Limb (tissue), 2 donors: Measurements from ENCODE around the gene HIGD1C.
A peak's percentile ranks its signal among the peaks of the same experiment; 100 is the strongest.
"Not testable (repeated sequence)": the region's sequence is repeated elsewhere in the genome, so short reads cannot be mapped to it uniquely, and the experiment has no call there.

Experiments used
- DNase-seq, 2 donors: peaks; one replicate each; pipeline ENCODE4 v3.0.0-alpha.2; 2016; ENCODE audit errors: extremely low spot score in 2 of 2

HIGD1C gene

DNA sequence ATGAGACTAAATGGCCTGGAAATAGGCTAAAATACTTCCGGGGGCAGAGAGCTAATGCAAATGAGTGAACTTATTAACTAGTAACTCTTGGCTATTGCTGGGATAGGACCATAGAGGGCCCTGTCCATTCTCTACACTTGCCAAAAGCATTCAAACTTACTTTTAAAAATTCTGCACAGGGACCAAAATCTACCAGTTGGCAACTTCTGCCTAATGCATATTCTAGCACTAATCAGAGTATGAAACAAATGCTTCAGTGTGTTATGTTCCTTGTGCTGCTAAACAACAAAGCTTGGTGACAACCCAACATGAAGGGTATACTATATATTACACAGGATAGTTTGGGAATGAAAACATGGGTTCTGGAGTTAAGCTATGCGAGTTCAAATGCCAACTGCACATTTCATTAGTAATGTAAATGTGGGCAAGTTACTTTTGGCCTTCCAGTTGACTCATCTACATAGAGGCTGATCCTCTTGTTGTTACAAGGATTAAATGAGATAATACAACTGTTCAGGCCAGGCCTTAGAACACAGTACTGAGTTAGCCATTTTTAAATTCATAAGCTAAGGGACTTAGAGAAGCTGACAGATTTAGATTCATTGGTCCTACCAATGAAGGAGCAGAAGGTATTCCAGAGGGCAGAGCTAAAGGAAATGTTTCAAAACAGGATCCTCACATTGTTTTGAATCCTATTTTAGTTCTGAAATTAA lies 32.4 kb downstream of the HIGD1C start:
- no peak for DNase-seq

DNA sequence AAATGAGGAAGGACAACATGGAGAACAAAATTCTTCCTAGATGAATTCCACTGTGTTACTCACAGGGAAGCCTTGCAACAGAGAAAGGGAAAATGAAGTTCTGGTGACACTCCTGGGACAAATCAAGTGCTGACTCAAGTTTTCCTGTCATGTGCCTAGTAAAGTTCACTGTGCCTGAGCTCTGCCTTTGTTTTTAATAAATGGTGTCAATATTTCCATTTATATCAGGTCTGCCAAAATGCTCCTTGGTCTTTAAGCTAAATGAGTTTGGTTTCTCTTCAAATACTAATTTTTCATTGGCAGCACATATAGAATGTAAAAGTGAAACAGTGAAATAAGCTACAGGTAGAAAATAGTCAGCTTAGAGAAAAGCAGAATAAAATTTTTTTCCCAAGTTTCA lies 33.0 kb downstream of the HIGD1C start:
- DNase-seq: peak in 1 of 2 donors; percentile 45

- peak; percentile 41 to 64 for DNase-seq
These were observed 34.8 kb downstream of the HIGD1C start for GRCh38 chr12:50986966-50987737.

- DNase-seq: no peak
These were observed 35.7 kb downstream of the HIGD1C start for GRCh38 chr12:50988051-50988450.

DNA sequence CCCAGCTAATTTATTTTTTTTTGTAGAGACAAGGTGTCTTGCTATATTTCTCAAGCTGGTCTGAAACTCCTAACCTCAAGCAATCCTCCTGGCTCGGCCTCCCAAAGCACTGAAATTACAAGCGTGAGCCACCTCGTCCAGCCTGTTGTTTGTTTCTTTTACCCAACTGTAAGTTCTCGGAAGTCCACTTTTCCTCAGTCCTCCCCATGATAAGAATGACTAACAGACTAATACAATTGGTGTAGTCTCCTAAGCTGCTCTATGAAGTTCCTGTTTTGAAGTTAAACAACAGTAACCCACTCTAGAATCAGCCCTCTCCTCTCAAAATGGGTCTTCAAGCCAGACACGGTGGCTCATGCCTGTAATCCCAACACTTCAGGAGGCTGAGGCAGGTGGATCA lies 36.5 kb downstream of the HIGD1C start:
- no peak for DNase-seq

GRCh38 chr12:50990147-50990727 lies 37.9 kb downstream of the HIGD1C start:
- no peak for DNase-seq

- no peak for DNase-seq
These were observed 38.4 kb downstream of the HIGD1C start for GRCh38 chr12:50990791-50991190.

- no peak for DNase-seq
These were observed 38.9 kb downstream of the HIGD1C start for GRCh38 chr12:50991291-50991690.

DNA sequence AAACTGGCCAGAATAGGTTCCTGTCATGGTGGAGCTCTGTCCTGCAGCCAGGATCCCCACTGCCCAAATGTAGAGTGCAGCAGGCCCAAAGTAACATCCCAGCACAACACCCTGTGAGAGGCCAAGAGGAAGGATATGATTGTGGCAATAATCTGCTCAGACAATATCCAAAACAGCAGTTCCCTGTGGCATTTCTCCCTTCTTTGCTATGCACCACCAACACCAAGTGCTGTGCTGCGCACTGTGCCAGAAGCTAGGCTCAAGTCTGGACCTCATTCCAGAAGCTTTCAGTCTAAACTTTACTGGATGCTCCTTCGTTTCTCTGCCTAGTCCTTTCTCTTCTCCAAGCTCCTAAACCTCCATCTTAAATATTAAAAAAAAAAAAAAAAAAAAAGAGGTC lies 40.5 kb downstream of the HIGD1C start:
- DNase-seq: peak in 1 of 2 donors; percentile 28

GRCh38 chr12:50999093-50999492 lies 46.7 kb downstream of the HIGD1C start:
- no peak for DNase-seq

GRCh38 chr12:51000245-51000644 lies 47.9 kb downstream of the HIGD1C start:
- DNase-seq: no peak

DNA sequence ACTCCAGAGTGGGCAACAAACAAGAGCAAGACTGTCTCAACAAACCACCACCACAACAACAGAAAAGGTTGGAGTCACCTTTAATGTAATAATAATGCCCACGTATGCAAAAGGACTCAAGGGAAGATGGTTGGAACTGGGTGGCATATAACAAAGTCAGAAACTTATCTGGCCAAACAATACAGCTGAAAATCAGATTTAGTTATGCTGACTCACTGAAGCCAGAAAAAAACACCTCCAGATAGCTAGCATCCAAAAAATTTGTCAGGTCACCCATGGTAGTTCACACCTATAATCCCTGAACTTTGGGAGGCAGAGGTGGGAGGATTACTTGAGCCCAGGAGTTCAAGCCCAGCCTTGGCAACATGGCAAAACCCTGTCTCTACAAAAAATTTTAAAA lies 49.5 kb downstream of the HIGD1C start:
- no peak for DNase-seq

DNA sequence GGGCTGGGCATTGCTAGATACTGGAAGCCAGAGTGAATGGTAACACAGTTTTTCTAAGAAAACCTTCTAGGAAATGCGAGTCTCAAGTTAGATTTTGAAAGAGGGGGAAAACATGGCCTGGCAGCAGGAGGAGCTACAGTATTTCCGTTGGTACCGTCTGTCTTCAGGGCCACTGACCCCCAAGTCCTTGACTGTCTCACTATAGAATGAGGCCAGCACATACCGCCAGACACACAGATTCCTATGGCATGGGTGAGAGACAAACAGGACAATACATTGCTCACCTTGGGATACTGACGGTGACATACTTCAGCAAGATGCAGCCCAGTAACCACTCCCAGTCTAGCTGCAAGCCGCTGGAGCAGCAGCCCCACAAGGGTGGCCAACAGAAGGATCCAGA lies 52.2 kb downstream of the HIGD1C start:
- DNase-seq: no peak

- no peak for DNase-seq
These were observed 52.7 kb downstream of the HIGD1C start for GRCh38 chr12:51005030-51005429.

GRCh38 chr12:51005671-51006070 lies 53.3 kb downstream of the HIGD1C start:
- no peak for DNase-seq

DNA sequence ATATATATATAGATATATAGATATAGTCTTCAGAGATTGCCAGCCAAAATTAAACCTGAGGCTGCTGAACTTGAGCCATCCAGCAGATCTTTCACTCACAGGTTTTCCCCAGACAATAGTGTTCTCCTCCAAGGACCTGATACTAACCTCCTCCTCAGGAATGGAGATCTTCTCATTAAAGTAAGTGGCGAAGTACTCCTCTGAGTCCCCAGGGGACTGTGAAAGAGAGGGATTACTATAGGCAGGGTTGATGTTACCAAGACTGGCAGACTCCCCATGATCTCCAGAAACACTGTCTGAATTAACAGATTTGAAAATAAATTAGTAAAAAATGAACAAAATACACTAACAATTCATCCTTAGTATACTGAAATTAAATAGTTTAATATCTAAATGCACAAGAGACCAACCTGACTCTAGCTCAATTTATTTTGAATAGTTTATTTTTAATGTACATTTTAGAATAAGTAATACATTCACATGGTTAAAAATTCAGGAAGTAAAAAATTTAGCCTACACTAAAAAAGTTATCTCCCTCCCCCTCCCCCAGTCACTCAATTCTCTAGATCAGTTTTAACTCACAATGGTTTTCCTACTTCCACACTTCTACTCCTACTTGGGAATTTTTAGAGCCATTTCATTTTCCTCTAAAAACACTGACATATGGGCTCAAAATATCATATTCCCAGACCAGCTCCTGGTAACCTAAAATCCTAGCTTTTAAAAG lies 56.1 kb downstream of the HIGD1C start:
- DNase-seq: no peak

GRCh38 chr12:51009056-51009440 lies 56.7 kb downstream of the HIGD1C start:
- DNase-seq: no peak

DNA sequence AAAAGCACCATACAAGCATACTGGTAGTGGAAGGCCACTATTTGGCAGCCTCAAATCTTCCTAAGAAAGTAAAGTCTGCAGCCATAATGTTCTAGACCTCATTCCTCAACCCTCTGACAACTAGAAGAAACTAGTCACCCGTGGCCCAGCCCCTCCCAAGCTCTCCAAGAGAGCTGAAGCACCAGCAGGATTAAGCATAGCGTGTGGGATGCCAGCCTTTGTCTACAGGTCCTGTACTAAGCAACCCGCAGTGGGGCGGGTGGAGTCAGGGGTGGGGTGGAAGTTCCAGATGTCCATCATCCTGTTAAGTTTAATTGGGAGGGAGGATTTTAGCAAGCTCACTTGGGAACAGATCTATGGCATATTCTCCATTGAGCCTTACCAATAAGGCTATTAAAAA lies 59.6 kb downstream of the HIGD1C start:
- DNase-seq: no peak

GRCh38 chr12:51012570-51013236 lies 60.4 kb downstream of the HIGD1C start:
- DNase-seq: no peak

- DNase-seq: no peak
These were observed 61.1 kb downstream of the HIGD1C start for GRCh38 chr12:51013441-51013840.

GRCh38 chr12:51014467-51014866 lies 62.1 kb downstream of the HIGD1C start:
- DNase-seq: not testable (repeated sequence)
